ENCODE data around the gene MYH7B.

DNA sequence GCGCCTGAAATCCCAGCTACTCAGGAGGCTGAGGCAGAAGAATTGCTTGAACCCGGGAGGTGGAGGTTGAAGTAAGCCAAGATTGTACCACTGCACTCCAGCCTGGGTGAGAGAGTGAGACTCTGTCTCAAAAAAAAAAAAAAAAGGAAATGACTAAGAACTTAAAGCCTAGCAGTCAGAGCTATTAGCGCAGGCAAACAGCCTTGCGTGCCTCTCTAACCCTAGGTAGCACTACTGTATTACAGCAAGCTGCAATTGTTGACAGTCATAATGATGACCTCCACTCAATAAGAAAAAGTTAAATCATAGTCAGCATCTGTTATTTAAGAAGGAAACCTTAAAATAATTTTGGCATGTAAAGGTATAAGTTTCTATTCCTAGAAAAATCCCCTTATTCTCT lies 14.4 kb upstream of the MYH7B start:
- TF ChIP-seq, protein P1, sequence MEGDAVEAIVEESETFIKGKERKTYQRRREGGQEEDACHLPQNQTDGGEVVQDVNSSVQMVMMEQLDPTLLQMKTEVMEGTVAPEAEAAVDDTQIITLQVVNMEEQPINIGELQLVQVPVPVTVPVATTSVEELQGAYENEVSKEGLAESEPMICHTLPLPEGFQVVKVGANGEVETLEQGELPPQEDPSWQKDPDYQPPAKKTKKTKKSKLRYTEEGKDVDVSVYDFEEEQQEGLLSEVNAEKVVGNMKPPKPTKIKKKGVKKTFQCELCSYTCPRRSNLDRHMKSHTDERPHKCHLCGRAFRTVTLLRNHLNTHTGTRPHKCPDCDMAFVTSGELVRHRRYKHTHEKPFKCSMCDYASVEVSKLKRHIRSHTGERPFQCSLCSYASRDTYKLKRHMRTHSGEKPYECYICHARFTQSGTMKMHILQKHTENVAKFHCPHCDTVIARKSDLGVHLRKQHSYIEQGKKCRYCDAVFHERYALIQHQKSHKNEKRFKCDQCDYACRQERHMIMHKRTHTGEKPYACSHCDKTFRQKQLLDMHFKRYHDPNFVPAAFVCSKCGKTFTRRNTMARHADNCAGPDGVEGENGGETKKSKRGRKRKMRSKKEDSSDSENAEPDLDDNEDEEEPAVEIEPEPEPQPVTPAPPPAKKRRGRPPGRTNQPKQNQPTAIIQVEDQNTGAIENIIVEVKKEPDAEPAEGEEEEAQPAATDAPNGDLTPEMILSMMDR (IDR thresholded peaks at IDR 0.05): no peak
- no peak for TF ChIP-seq POLR2A (IDR thresholded peaks at IDR 0.05)
